ENCODE measurements around the gene WLS.
"Not testable (repeated sequence)": the region's sequence is repeated elsewhere in the genome, so short reads cannot be mapped to it uniquely, and the experiment has no call there.

Gene WLS

DNA sequence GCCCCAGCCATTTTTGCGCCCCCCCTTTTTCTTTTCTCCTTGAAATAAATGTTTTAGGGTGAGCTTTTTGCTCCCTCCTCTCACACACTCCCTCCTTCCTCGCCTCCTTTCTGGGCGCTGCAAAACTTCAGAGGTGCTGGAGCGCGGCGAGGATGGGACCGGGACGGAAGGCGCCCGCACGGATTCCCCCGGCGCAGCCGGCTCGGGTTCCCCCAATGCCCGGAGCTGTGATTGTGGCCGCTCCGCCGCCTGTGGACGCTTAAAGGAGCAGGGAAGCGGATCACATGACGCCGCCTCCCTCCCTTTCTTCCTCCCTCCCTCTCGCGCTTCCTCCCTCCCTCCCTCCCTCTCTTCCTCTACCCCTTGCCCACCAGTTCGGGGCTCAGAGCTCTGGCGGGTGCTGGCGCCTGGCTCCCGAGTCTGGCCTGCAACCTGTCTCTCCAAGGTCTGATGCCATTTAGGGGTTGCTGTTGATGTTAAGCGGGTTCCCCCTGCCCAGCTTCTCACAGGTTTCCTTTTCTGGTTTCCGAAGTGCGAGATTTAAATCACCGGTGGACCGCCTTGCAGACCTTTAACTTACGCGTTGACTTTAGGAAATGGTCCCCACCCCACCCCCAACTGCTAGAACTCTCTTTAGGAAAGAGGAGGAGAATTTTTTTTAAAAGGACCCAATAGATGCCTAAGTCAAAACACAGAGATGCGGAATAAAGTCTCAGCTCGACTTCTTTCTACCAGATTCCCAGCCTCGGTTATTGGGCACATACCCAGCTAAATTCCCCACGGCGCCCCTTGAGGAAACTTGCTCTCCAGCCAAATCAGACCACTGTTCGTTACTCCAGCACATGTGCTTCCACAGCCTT, at the start of gene WLS:
Gene WLS, minus strand, starts transcription at position 235 of the 860 bp plus-strand sequence. Its CDS starts 224 bp downstream, at position 11.
- no peak for DNase-seq (ENCODE audit: low spot score)

DNA sequence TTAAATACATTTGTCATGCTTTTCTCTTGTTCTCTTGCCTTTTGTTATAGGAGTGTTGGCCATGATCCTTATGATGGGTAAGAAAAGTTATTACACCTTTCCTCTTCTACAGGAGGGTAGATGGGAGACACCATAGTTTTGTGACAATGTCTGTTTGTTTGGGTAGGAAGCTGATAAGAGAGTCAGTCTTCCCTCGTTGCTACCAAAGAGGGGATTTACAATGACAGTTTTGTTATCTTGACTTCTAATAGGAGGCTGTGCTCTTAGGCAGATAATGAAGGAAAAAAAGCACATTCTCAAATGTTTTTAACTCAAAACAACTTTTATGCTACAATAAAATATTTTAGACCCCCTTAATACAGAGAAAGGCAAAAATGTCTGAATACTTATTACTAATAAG, 48.0 kb upstream of the WLS start:
- no peak for DNase-seq (ENCODE audit: low spot score)

DNA sequence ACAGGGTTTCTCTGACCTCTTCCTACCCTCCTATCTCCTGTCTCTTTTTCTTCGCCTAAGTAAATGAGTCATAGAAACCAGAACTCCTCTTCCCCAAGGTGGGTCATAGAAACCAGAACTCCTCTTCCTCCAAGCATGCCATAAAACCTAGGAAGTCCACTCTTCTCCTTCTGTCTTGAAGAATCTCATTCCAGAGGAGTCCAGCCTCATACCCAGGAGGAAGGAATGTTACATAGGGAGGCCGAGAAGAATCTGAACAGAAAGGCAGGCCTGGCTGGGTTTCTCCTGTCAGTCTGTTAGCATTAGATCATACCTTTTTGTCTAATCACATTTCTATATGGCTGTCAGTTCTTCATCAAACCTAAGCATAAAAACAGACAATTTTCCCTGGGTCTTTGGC, 47.5 kb upstream of the WLS start:
- DNase-seq (ENCODE audit: low spot score): no peak

DNA sequence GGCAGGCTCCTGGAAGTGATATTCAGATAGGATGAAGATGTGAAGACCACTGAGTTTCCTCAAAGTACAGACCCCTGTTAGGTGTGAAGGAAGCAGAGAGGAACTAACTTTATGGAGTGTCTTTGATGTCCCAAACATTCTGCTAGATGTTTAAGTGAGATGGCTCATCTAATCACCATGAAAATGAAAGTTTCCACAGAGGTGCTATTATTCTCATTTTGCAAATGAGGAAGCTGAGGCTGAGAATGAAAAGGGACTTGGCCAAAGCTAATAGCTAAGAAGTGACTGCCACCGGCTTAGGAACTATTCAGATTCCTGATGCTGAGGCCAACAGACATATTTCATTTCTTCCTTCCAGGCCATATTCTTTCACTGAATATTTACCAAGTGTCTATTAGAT, 45.9 kb upstream of the WLS start:
- DNase-seq (ENCODE audit: low spot score): no peak

DNA sequence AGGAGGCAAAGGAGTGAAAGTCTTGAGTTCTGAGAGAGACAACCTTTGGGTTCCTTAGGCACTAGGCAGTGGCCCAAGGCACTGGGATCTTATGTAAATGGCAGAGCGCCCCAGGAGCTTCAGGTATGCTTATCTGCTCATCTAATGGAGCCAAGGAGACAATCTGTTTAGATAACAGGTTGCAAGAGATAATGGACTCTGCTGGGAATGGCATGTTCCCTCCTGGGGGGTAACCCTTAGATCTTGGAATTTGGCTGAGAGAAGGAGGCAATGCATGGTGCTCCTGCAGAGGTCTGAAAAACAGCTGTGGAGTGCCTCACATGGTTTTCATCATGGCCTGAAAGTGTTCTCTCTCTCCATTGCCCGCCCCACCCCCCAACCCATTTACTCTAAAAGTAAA, 44.1 kb upstream of the WLS start:
- no peak for DNase-seq (ENCODE audit: low spot score)

DNA sequence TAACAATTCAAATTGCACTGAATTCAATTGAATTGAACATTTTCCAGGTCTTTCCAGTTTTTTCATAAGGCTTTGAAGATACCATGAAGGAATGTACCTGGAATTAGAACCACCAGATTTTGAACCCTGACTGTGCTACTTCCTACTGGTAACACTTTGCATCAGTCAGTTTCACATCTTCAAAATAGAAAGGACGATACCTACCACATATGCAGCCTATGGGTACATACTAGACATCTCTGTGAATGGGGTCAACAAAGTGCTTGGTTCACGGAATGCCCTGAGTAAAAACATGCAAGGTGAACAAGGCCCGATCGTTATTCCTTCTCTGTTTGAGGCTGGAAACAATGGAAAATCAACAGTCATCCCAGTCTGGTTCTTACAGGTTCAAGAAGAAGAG, 41.2 kb upstream of the WLS start:
- DNase-seq (ENCODE audit: low spot score): no peak

DNA sequence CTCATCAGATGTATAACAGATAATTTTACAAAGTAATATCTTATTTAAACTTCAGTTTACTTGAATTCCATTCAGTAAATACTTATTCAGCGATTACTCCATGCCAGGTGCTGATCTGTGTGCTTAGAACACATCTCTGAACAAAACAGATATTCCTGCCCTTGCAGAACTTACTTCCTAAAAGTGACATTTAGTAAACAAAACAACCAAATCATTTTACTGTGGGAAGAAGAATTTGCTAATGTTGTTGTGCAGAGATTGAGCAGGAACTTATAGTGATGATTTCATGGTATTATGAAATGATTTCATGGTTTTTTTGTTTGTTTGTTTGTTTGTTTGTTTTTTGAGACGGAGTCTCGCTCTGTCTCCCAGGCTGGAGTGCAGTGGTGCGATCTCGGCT, 39.3 kb upstream of the WLS start:
- DNase-seq (ENCODE audit: low spot score): no peak

DNA sequence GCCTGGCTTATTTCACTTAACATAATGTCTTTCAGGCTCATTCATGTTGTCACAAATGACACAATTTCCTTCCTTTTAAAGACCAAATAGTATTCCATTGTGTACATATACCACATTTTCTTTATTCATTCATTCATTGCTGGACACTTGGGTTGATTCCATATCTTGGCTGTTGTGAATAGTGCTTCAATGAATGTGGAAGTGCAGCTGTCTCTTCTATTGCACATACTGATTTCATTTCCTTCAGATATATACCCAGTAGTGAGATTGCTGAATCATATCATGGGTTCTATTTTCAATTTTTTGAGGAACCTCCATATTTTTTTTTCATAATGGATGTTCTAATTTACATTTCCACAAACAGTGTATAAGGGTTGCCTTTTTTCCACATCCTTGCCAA, 38.6 kb upstream of the WLS start:
- DNase-seq (ENCODE audit: low spot score): no peak

DNA sequence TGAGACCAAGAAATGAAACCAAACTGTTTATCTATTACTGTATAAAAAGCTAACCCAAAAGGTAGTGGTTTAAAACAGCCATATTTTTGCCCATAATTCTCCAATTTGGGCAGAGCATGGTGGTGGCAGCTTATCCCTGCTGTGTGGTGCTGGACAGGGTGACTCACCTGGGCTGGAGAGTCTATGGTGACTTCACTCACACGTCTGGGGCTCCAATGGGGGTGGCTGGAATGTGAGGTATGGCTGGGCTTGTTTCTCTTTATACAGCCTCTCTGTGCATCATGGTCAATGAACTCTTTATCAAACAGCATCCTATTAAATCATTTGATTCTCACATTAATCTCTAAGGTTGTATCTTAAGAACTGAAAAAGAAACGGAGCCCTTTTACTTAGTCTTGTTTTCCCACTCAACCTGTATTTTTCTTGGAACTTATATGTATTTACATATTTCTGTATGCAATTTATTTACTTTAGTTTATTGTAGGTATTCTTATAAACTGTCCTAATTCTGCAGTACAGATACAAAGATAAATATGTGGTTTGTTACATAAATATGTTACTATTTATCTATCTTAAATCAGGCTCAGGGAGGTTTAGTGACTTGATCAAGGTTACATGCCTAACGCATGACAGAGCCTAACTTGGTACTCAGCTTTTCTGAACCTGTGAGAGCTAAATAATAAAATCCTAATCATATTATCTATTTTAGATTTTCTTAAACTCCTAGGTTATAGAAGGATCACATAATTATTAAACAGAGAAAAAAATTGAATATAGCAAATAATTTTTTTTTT, 37.5 kb upstream of the WLS start:
- no peak for DNase-seq (ENCODE audit: low spot score)

DNA sequence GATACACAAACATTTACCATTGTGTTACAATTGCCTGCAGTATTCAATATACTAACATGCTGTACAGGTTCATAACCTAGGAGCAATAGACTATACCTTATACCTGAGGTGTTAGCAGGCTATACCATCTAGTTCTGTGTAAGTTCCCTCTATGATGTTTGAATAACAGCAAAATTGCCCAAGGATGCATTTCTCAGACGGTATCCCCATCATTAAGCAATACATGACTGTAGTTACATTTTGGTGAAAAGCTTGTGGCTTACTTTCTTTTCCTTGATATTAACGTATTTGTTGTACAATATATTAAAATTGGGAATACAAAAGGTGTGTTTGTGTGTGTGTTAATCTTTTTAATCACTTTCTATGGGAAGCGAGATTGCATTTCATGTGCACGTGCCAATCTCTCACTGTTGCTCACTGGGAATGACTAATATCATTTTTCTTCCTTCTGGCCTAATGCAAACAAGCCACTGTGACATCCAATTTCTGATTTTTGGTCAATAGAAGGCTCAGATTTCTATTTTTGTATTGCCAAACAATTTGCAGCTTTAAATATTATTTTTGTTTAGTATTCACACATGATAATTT, 36.7 kb upstream of the WLS start:
- DNase-seq (ENCODE audit: low spot score): no peak

DNA sequence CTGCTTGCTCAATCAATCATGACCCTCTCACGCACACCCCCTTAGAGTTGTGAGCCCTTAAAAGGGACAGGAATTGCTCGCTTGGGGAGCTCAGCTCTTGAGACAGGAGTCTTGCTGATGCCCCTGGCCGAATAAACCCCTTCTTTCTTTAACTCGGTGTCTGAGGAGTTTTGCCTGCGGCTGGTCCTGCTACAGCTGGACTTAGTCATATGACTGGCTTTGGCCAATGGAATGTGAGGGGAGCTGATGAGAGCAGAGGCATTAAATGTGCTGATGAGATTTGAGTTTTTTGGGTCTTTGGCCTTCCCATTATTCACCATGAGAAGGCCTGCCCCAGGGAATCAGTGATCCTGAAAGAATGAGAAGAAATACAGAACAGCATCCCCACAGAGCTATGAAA, 24.5 kb upstream of the WLS start:
- not testable (repeated sequence) for DNase-seq (ENCODE audit: low spot score)

DNA sequence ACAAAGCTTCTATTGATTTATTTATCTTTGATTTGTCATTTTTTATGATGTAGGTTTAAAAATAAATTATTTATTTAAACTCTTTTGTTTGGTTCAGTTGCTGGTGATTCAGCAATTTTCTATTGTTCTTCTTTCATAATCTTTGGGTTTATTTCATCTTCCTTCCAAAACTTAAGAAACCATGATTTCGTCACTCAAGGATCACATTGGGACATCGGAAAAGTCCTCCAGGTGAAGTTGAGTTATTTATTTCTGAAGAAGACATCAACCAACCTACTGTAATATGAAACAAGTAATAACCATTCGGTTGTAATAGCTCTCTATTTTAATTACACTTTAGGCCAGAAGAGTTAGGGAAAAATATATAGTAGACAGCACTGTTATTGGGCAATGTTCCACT, 23.0 kb upstream of the WLS start:
- DNase-seq (ENCODE audit: low spot score): no peak

DNA sequence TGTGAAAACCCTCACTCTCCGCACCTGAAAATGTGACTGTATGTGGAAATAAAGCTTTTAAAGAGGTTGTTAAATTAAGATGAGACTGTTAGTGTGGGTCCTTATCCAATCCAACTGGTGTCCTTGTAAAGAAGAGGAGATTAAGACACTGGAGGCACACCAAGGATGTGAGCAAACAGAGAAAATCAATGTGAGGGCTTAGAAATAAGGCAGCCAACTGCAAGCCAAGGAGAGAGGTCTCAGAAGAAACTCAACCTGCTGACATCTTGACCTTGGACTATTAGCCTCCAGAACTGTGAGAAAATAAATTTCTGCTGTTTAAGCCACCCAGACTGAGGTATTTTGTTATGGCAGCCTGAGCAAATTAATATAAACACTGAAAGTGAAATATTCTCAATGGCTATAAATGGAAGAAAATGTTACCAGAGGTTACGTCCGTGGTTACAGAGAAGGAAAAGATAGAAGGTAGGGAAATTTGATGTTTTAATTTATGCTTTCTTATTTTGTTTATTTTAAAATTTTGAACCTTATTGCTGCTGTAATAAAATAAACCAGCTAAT, 22.4 kb upstream of the WLS start:
- no peak for DNase-seq (ENCODE audit: low spot score)

DNA sequence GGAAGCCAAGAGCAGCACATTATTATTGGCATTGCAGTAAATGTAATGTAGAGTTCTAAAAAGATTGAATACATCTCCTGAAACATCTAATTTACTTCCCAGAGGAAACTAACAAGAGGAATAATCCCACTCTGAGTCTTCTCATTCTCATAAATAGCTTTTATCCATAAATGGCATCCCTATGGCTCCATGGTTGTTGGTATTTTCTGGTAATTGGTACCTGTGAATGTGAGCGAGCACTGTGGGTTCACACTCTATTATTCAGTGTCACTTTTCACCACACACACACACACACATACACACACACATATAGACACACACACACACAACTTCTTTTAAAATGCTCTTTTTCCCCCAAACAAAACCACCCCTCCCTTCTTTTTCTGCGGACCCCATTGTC, 4.7 kb upstream of the WLS start:
- DNase-seq (ENCODE audit: low spot score): no peak

DNA sequence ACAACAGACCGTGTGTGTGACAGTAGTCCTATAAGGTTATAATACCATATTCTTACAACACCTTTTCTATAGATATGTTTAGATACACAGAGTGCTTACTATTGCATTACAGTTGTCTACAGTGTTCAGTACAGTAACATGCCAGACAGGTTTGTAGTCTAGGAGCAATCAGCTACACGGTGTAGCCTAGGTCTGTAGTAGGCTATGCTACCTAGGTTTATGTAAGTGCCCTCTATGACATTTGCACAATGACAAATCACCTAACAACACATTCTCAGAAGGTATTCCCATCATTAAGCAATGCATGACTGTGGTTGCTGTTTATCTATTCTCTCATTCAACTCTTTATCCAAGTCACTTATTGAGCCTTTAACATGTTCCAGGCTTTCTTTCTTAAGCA, 1.8 kb upstream of the WLS start:
- DNase-seq (ENCODE audit: low spot score): no peak

DNA sequence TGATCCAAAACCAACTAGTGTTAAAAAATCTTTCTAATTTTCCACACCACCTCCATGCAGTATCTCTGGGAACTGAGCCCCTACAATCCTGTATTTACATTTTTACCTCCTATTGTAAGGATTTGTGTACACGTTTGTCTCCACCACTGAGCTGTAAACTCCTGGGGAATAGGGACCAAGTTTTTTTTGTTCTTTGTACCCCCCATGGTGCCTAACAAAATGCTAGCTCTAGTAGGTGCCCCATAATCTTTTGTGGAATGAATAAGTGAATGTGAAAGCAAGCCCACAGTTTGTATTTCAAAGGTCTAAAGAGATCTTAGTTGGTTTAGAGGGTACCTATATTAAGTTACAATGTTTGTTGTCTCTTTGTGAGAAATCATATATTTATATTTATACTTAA, 879 bp upstream of the WLS start:
- no peak for DNase-seq (ENCODE audit: low spot score)

DNA sequence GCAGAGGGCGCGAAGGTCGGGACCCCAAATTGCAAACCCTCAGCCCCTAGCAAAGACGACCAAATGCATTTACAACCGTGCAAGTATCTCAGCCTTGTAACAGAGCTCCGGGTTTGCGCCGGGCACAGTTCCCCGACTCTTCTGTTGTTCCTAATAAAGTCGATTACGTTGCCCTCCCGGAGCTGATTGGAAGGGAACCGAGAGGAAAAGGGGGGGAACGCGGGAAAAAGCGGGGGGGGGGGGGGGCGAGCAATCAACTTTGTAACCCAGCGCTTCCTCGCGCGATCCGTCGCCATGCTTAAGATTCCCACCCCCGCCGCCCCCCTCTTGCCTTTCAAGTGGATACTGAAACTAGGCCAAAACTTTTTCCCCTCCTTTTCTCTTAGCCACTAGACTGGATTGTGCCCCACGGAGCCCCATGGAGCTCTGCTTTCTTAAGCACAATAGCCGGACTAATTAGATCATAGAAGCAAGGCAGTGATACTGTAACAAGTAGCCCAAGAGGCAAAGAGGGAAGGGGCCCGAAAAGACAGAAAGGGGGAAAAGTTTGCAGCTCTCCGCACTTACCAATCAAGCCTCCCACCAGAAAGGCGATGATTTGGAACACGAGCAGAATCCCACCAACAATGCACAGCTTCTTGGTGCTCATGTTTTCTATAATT, 565 bp downstream of the WLS start:
- DNase-seq (ENCODE audit: low spot score): no peak

DNA sequence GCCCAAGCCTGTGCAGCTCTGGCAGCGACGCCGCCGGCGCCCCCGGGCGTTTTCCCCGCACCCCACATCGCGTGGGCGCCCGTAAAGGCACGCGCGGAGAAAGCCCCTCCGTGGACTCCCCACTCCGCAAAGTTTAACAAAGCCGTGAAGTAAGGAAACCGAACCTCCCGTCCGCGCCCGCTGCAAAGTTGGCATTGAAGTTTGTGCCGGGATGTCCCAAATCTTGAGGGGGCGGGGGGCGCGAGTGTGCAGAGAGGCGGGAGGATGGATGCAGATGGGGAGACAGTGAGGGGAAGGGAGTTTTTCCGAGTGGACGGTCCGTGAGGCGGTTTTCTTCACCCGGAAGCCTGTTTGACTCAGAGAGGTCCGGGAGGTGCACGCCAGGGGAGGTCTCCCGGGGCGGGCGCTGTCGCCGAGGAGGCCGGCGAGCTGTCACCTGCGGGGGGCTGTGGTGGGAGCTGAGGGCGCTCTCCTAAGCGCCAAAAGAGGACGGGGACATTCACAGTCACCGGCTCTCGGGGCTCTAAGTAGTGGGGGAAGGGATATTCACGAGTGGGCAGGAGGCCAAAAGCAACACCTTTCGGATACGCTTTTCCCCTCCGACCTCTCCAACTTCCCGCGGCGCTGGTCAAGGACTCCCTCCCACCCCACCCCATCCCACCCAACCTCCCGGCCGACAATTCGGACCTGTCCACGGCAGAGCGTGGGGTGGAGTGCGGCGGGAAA, 1.3 kb downstream of the WLS start:
- DNase-seq (ENCODE audit: low spot score): no peak

DNA sequence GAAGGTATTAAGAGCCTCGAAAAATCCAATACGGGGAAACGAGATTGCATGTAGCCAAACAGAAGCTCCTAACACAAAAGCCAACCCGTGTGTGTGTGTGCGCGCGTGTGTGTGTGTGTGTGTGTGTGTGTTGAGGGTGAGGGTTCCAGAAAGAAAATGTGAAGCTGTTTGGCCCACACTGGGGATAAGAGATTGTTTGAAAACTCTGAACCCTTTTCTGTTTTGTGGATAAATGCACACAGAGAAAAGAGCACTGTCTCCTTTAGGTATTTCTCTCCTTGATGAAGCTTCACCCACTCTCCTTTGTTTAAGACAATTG, 1.9 kb downstream of the WLS start:
- no peak for DNase-seq (ENCODE audit: low spot score)

DNA sequence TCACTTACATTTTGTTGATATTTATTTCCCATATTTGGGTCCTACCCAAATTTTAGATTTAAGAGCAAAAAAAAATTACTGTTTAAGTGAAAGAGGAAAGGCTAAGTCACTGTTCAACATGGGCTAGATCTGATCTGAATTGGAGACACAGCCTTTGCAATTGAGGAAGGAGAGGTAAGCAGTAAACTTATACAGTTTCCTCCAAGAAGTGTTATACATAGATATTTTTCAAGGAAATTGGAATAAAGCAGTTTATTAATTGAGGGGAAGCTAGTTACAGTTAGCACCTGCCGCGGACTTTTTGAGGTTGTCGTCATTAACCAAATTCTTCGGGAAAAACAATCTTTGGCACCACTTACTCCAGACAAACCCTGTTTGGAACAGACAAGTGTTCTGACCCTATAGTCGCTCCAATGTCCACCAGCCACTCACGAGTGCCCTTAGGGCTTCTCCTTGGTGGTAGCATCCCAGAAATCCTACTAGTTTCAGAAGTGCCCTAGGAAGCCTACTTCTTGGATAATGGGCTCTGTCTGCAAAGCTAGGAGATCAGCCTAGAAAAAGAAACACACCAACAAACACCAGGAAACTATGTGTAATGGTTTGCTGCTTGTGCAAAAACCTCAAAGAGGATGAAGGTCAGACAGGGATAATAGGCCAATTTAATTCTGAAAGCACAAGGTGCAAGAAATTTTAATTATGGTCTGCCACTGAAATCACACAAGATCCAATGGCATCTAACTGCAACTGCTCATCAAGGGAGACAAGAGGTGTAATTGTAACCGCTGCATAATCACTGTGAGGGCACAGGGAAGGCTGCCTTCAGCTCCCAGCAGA, 2.5 kb downstream of the WLS start:
- no peak for DNase-seq (ENCODE audit: low spot score)

DNA sequence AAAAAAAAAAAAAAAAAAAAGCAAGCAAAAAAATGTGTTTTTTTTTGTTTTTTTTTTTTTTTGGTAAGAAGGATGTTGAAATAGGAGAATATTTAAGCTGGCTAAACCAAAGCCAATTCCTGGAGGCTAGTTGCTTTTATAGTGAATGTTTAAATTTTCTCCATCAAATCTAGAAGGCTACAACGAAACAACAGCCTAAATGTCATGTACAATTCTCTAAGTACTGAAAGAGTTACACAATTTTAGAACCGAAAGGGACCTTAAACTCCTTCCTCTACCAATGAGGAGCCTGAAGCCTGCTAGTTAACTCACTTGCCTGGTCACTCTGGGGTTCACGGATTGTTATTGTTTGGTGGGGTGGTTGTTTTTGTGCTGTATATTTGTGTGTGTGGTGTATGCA, 3.5 kb downstream of the WLS start:
- no peak for DNase-seq (ENCODE audit: low spot score)
